Type B pancreatic cell (in vitro differentiated cells): Measurements from ENCODE around the gene DPCD. TPM values are rescaled to one million over a fixed set of nuclear protein-coding genes. Genes with fewer than 3 reads are reported as not detected.

Experiments
- DNase-seq: peaks from one replicate; pipeline ENCODE4 v3.0.0; 2021; ENCODE audit warnings: mixed read lengths; ENCODE audit not compliant: unreplicated experiment; ENCODE audit errors: extremely low spot score
- H3K27ac Mint-ChIP-seq: 2 replicates; pipeline ENCODE4 v1.8.0; 2021; ENCODE audit warnings: mild to moderate bottlenecking, mixed read lengths
- H3K27me3 Mint-ChIP-seq: 2 replicates; pipeline ENCODE4 v1.8.0; 2021; ENCODE audit warnings: mixed read lengths
- H3K36me3 Mint-ChIP-seq: 2 replicates; pipeline ENCODE4 v1.8.0; 2021; ENCODE audit warnings: mixed read lengths
- H3K4me1 Mint-ChIP-seq: one replicate; pipeline ENCODE4 v1.8.0; 2021; ENCODE audit warnings: mixed read lengths; ENCODE audit not compliant: unreplicated experiment
- H3K4me3 Mint-ChIP-seq: 2 replicates; pipeline ENCODE4 v1.8.0; 2021; ENCODE audit warnings: mild to moderate bottlenecking, mixed read lengths
- H3K9me3 Mint-ChIP-seq: 2 replicates; pipeline ENCODE4 v1.8.0; 2021; ENCODE audit warnings: mixed read lengths
- microRNA-seq: library from miRNA; unstranded; fragments of <30 nt; microRNA quantifications from one replicate; pipeline ENCODE4, GENCODE V29; 2020
- total RNA-seq: library from RNA; stranded (reverse); gene quantifications from 2 replicates; pipeline ENCODE4 v1.2.1, GENCODE V29; 2021; ENCODE audit warnings: low replicate concordance
- TF ChIP-seq, protein P1 (sequence below): fragments of 200-600 bp; sonication (generic); conservative IDR thresholded peaks from 2 replicates; pipeline ENCODE4 v1.5.0; 2021; ENCODE audit warnings: antibody characterized with exemption, mild to moderate bottlenecking

Gene DPCD
- total RNA-seq, 1 donor from 2014 or later = 32.3 TPM

DNA sequence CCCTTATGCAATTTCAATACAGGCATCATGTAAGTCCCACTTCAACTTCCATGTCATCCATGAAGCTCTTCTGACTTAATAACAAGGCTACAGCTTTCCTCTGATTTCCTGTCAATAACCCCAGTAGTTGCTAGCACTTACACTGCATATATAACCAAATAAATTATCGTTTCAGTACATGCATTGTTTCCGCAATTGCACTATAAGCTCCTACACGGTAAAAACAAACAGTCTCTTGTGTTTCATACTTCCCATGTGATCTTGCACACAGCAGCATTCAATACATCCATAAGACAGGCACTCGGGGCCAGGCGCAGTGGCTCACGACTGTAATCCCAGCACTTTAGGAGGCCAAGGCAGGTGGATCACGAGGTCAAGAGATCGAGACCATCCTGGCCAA lies 65.4 kb downstream of the DPCD start:
- Mint-ChIP-seq H3K36me3 (peaks cover 10% of the 10 kb centered on the region), H3K4me1 (no peaks in the 10 kb centered on the region), H3K4me3 (no peak overlapping the region), H3K27ac (no peak overlapping the region), H3K9me3 (no peaks in the 10 kb centered on the region), H3K27me3 (no peaks in the 10 kb centered on the region)
- DNase-seq = no peak
- TF ChIP-seq, protein P1, sequence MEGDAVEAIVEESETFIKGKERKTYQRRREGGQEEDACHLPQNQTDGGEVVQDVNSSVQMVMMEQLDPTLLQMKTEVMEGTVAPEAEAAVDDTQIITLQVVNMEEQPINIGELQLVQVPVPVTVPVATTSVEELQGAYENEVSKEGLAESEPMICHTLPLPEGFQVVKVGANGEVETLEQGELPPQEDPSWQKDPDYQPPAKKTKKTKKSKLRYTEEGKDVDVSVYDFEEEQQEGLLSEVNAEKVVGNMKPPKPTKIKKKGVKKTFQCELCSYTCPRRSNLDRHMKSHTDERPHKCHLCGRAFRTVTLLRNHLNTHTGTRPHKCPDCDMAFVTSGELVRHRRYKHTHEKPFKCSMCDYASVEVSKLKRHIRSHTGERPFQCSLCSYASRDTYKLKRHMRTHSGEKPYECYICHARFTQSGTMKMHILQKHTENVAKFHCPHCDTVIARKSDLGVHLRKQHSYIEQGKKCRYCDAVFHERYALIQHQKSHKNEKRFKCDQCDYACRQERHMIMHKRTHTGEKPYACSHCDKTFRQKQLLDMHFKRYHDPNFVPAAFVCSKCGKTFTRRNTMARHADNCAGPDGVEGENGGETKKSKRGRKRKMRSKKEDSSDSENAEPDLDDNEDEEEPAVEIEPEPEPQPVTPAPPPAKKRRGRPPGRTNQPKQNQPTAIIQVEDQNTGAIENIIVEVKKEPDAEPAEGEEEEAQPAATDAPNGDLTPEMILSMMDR = no peak

DNA sequence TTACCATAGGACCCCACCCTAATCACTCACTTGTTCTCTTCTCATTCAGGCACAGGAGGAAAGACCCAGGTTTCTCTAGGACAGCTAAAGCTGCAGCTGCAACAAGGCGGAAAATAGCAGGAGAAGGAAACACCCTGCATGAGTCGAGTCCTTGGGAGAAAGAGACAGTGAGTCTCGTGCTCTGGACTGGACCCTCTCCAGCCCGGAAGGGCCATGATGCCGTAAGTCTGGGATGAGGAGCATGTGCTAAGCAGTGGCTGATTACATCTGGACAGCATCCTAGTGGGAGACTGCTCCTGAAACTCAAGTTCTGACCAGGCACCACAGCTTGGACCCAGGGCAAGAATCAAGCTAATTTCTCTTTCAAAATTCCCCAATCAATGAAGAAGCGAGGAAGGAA lies 67.4 kb downstream of the DPCD start:
- Mint-ChIP-seq H3K27me3 (no peaks in the 10 kb centered on the region), H3K36me3 (peaks cover 8% of the 10 kb centered on the region), H3K27ac (no peak overlapping the region), H3K4me1 (no peaks in the 10 kb centered on the region), H3K4me3 (no peak overlapping the region), H3K9me3 (no peaks in the 10 kb centered on the region)
- DNase-seq = no peak
- TF ChIP-seq, protein P1 = no peak

DNA sequence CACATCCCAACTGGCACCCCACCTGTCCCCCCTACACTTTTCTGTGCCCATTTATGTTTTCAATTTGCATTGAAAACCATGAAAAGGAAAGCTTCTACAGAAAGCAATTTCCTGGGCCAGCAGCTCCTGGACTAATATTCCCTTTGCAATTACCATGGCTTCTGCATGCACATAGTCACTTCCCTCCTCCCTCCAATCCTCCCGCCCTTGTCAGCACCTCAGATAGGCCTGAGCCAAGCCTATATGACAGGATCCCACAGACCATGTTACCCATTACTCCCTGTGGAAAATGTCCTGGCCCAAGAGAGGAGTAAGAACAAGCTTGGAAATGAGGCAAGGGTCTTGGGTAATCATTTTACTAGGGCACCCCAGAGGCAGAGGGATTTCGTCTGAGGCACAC lies 68.8 kb downstream of the DPCD start:
- no peak for DNase-seq
- no peak overlapping the region for H3K4me3 Mint-ChIP-seq
- H3K9me3 Mint-ChIP-seq = no peaks in the 10 kb centered on the region
- no peaks in the 10 kb centered on the region for H3K27me3 Mint-ChIP-seq
- peaks cover 11% of the 10 kb centered on the region for H3K36me3 Mint-ChIP-seq
- TF ChIP-seq, protein P1 = no peak
- no peak overlapping the region for H3K27ac Mint-ChIP-seq
- no peaks in the 10 kb centered on the region for H3K4me1 Mint-ChIP-seq

DNA sequence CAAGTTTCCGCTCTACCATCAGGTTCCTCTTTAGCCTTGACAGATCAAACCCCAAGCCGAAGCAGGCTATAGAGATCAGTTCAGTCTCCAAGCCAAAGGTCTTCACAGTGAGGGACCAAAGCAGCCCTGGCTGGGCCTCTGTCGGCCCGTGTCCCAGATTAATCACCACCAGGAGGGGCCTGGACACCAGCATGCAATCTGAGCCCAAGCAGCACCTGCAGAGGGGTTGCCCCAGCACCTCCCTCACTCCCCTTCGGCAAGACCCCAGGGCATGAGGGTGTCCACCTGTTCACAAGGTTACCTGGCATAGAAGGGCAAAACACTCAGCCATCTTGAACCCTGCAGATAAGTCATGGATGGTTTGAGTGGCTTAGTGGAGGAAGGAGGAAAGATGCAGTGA lies 70.9 kb downstream of the DPCD start:
- H3K27ac Mint-ChIP-seq = no peak overlapping the region
- no peak overlapping the region for H3K4me3 Mint-ChIP-seq
- TF ChIP-seq, protein P1 = no peak
- DNase-seq = no peak
- H3K9me3 Mint-ChIP-seq = no peaks in the 10 kb centered on the region
- H3K36me3 Mint-ChIP-seq = peaks cover 19% of the 10 kb centered on the region
- no peaks in the 10 kb centered on the region for H3K4me1 Mint-ChIP-seq
- no peaks in the 10 kb centered on the region for H3K27me3 Mint-ChIP-seq

Small RNAs within 50 kb of the gene (microRNA-seq; reads per million reads assigned to microRNA genes)
- not detected for gene MIR3158-1
- not detected for gene MIR3158-2

Other genes starting within 250 kb of the DPCD start
- 25.9 and 35.2 TPM in 2 replicates for gene BTRC, start 234.2 kb upstream of the DPCD start, total RNA-seq
- gene POLL, start 64 bp upstream of the DPCD start, total RNA-seq = 39.3 and 39.8 TPM in 2 replicates
- 39.0 and 43.7 TPM in 2 replicates for gene FBXW4, start 106.8 kb downstream of the DPCD start, total RNA-seq
- gene FGF8, start 187.8 kb downstream of the DPCD start, total RNA-seq = 3.8 TPM in 1 of 2 replicates, not detected in the other
- 47.2 and 63.6 TPM in 2 replicates for gene NPM3, start 195.1 kb downstream of the DPCD start, total RNA-seq
- 99.5 and 99.6 TPM in 2 replicates for gene OGA, start 230.1 kb downstream of the DPCD start, total RNA-seq